ENCODE data around the gene STIP1. TPM values are rescaled to one million over a fixed set of nuclear protein-coding genes. Genes with fewer than 3 reads are reported as not detected.

Gene STIP1
- total and polyA plus RNA-seq, 9 of the 15 experiments (the other 6 are each of a cell fraction or from before 2014, with no cell fraction given) = 58.1 to 465 (median 346) TPM

- TF ChIP-seq, protein P1, sequence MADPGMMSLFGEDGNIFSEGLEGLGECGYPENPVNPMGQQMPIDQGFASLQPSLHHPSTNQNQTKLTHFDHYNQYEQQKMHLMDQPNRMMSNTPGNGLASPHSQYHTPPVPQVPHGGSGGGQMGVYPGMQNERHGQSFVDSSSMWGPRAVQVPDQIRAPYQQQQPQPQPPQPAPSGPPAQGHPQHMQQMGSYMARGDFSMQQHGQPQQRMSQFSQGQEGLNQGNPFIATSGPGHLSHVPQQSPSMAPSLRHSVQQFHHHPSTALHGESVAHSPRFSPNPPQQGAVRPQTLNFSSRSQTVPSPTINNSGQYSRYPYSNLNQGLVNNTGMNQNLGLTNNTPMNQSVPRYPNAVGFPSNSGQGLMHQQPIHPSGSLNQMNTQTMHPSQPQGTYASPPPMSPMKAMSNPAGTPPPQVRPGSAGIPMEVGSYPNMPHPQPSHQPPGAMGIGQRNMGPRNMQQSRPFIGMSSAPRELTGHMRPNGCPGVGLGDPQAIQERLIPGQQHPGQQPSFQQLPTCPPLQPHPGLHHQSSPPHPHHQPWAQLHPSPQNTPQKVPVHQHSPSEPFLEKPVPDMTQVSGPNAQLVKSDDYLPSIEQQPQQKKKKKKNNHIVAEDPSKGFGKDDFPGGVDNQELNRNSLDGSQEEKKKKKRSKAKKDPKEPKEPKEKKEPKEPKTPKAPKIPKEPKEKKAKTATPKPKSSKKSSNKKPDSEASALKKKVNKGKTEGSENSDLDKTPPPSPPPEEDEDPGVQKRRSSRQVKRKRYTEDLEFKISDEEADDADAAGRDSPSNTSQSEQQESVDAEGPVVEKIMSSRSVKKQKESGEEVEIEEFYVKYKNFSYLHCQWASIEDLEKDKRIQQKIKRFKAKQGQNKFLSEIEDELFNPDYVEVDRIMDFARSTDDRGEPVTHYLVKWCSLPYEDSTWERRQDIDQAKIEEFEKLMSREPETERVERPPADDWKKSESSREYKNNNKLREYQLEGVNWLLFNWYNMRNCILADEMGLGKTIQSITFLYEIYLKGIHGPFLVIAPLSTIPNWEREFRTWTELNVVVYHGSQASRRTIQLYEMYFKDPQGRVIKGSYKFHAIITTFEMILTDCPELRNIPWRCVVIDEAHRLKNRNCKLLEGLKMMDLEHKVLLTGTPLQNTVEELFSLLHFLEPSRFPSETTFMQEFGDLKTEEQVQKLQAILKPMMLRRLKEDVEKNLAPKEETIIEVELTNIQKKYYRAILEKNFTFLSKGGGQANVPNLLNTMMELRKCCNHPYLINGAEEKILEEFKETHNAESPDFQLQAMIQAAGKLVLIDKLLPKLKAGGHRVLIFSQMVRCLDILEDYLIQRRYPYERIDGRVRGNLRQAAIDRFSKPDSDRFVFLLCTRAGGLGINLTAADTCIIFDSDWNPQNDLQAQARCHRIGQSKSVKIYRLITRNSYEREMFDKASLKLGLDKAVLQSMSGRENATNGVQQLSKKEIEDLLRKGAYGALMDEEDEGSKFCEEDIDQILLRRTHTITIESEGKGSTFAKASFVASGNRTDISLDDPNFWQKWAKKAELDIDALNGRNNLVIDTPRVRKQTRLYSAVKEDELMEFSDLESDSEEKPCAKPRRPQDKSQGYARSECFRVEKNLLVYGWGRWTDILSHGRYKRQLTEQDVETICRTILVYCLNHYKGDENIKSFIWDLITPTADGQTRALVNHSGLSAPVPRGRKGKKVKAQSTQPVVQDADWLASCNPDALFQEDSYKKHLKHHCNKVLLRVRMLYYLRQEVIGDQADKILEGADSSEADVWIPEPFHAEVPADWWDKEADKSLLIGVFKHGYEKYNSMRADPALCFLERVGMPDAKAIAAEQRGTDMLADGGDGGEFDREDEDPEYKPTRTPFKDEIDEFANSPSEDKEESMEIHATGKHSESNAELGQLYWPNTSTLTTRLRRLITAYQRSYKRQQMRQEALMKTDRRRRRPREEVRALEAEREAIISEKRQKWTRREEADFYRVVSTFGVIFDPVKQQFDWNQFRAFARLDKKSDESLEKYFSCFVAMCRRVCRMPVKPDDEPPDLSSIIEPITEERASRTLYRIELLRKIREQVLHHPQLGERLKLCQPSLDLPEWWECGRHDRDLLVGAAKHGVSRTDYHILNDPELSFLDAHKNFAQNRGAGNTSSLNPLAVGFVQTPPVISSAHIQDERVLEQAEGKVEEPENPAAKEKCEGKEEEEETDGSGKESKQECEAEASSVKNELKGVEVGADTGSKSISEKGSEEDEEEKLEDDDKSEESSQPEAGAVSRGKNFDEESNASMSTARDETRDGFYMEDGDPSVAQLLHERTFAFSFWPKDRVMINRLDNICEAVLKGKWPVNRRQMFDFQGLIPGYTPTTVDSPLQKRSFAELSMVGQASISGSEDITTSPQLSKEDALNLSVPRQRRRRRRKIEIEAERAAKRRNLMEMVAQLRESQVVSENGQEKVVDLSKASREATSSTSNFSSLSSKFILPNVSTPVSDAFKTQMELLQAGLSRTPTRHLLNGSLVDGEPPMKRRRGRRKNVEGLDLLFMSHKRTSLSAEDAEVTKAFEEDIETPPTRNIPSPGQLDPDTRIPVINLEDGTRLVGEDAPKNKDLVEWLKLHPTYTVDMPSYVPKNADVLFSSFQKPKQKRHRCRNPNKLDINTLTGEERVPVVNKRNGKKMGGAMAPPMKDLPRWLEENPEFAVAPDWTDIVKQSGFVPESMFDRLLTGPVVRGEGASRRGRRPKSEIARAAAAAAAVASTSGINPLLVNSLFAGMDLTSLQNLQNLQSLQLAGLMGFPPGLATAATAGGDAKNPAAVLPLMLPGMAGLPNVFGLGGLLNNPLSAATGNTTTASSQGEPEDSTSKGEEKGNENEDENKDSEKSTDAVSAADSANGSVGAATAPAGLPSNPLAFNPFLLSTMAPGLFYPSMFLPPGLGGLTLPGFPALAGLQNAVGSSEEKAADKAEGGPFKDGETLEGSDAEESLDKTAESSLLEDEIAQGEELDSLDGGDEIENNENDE (IDR thresholded peaks at IDR 0.05; ENCODE audit: low read depth, low read length) = no peak
- TF ChIP-seq ZBTB26 (CRISPR knock-in tag; IDR thresholded peaks at IDR 0.05) (no peak), CSDE1 (IDR thresholded peaks at IDR 0.05) (no peak), NFE2L1 (tag; IDR thresholded peaks at IDR 0.05; ENCODE audit: borderline replicate concordance, low read depth) (no peak), LEF1 (IDR thresholded peaks at IDR 0.05) (0 out of 2 replicates have a peak, but pooled peaks have one; percentile 56), ZNF695 (CRISPR knock-in tag; IDR thresholded peaks at IDR 0.05) (no peak), SMAD1 (IDR thresholded peaks at IDR 0.05; ENCODE audit: low read depth, low read length, partially characterized antibody) (no peak), ATF6 (CRISPR knock-in tag; IDR thresholded peaks at IDR 0.05) (peak; percentile 72; the same call in 1 of the 2 replicates), FOXA3 (CRISPR knock-in tag; conservative IDR thresholded peaks at IDR 0.05 in 1 of 2, IDR thresholded peaks at IDR 0.05 in 1 of 2) (no peak), ZNF121 (CRISPR knock-in tag; conservative IDR thresholded peaks at IDR 0.05) (no peak), JUNB (CRISPR knock-in tag; conservative IDR thresholded peaks at IDR 0.05) (no peak), SAP30 (IDR thresholded peaks at IDR 0.05; ENCODE audit: borderline replicate concordance, insufficient read depth, low read depth, low read length, poor library complexity, severe bottlenecking) (peak; percentile 59)
Observed at GRCh38 chr11:64245797-64246620, 60.0 kb downstream of the STIP1 start (continued).
